RKO (cell line): ENCODE measurements around the gene COL13A1.

Source experiments
- DNase-seq: peaks from one replicate; pipeline ENCODE4 v3.0.0-alpha.2; 2016; ENCODE audit warnings: low spot score

The COL13A1 gene

GRCh38 chr10:69819716-69820506 is 18.2 kb downstream of the COL13A1 start:
- DNase-seq = peak; percentile 23

- no peak for DNase-seq
Measured at GRCh38 chr10:69820817-69821216, 19.1 kb downstream of the COL13A1 start.

- no peak for DNase-seq
Measured at GRCh38 chr10:69825604-69826003, 23.9 kb downstream of the COL13A1 start.

- no peak for DNase-seq
Measured at GRCh38 chr10:69826094-69826493, 24.4 kb downstream of the COL13A1 start.

GRCh38 chr10:69826789-69827554 is 25.3 kb downstream of the COL13A1 start:
- DNase-seq = no peak

GRCh38 chr10:69828144-69828870 is 26.6 kb downstream of the COL13A1 start:
- DNase-seq = no peak

GRCh38 chr10:69829775-69830174 is 28.1 kb downstream of the COL13A1 start:
- no peak for DNase-seq

- no peak for DNase-seq
Measured at GRCh38 chr10:69831231-69831855, 29.6 kb downstream of the COL13A1 start.

GRCh38 chr10:69835233-69835632 is 33.5 kb downstream of the COL13A1 start:
- DNase-seq = no peak

GRCh38 chr10:69835875-69836730 is 34.4 kb downstream of the COL13A1 start:
- DNase-seq = no peak

GRCh38 chr10:69836731-69837030 is 35.0 kb downstream of the COL13A1 start:
- DNase-seq = no peak

- DNase-seq = no peak
Measured at GRCh38 chr10:69837261-69837660, 35.6 kb downstream of the COL13A1 start.

GRCh38 chr10:69838418-69838817 is 36.7 kb downstream of the COL13A1 start:
- no peak for DNase-seq

GRCh38 chr10:69838853-69839252 is 37.1 kb downstream of the COL13A1 start:
- no peak for DNase-seq

- no peak for DNase-seq
Measured at GRCh38 chr10:69839696-69840345, 38.1 kb downstream of the COL13A1 start.

GRCh38 chr10:69840773-69841172 is 39.1 kb downstream of the COL13A1 start:
- no peak for DNase-seq

- no peak for DNase-seq
Measured at GRCh38 chr10:69842020-69842419, 40.3 kb downstream of the COL13A1 start.

GRCh38 chr10:69842882-69843281 is 41.2 kb downstream of the COL13A1 start:
- no peak for DNase-seq

GRCh38 chr10:69843923-69844322 is 42.2 kb downstream of the COL13A1 start:
- no peak for DNase-seq

- DNase-seq = no peak
Measured at GRCh38 chr10:69844698-69845097, 43.0 kb downstream of the COL13A1 start.
